H9 (cell line): ENCODE data around the gene ANO9. TPM values are rescaled to one million over a fixed set of nuclear protein-coding genes. Genes with fewer than 3 reads are reported as not detected.

Experiments used
- DNase-seq: peaks from one replicate; pipeline ENCODE4 v3.0.0-alpha.2; 2017
- H2AFZ ChIP-seq: one replicate; pipeline ENCODE4 v1.6.1; 2013; ENCODE audit warnings: mild to moderate bottlenecking, low read length, control low read depth, moderate library complexity
- H2AK5ac ChIP-seq: 2 replicates; pipeline ENCODE4 v1.6.1; 2013; ENCODE audit warnings: low read length, control low read depth, mixed read lengths; ENCODE audit not compliant: insufficient read length
- H2BK120ac ChIP-seq: one replicate; pipeline ENCODE4 v1.6.1; 2013; ENCODE audit warnings: low read depth, mild to moderate bottlenecking, low read length, control low read depth, inconsistent platforms; ENCODE audit not compliant: poor library complexity, severe bottlenecking
- H2BK12ac ChIP-seq: 2 replicates; pipeline ENCODE4 v1.6.1; 2013; ENCODE audit warnings: low read length, control low read depth, mixed read lengths, low read depth; ENCODE audit not compliant: insufficient read length
- H2BK15ac ChIP-seq: 2 replicates; pipeline ENCODE4 v1.6.1; 2013; ENCODE audit warnings: low read depth, low read length, control low read depth
- H2BK20ac ChIP-seq: one replicate; pipeline ENCODE4 v1.6.1; 2013; ENCODE audit warnings: low read depth, mild to moderate bottlenecking, low read length, control low read depth, inconsistent platforms; ENCODE audit not compliant: poor library complexity, severe bottlenecking
- H2BK5ac ChIP-seq: 2 replicates; pipeline ENCODE4 v1.6.1; 2013; ENCODE audit warnings: low read length, control low read depth, mixed read lengths; ENCODE audit not compliant: insufficient read length
- H3K14ac ChIP-seq: 2 replicates; pipeline ENCODE4 v1.6.1; 2013; ENCODE audit warnings: low read length, control low read depth; ENCODE audit not compliant: insufficient read depth
- H3K18ac ChIP-seq: 2 replicates; pipeline ENCODE4 v1.6.1; 2013; ENCODE audit warnings: low read depth, mild to moderate bottlenecking, mixed read lengths, low read length, control low read depth; ENCODE audit not compliant: insufficient read length
- H3K23ac ChIP-seq: 2 replicates; pipeline ENCODE4 v1.6.1; 2013; ENCODE audit warnings: low read length, control low read depth, mixed read lengths, low read depth; ENCODE audit not compliant: insufficient read length
- H3K23me2 ChIP-seq: 2 replicates; pipeline ENCODE4 v1.6.1; 2013; ENCODE audit warnings: low read depth, mild to moderate bottlenecking, mixed read lengths, low read length, control low read depth; ENCODE audit not compliant: insufficient read length, poor library complexity, severe bottlenecking
- H3K27ac ChIP-seq: 2 replicates; pipeline ENCODE4 v1.5.1; 2013; ENCODE audit warnings: low read length, control low read depth, mixed read lengths, low read depth; ENCODE audit not compliant: insufficient read length
- H3K27me3 ChIP-seq: 2 replicates; pipeline ENCODE4 v1.6.1; 2013; ENCODE audit warnings: low read length, control low read depth, inconsistent platforms; ENCODE audit not compliant: insufficient read depth
- H3K4ac ChIP-seq: 2 replicates; pipeline ENCODE4 v1.6.1; 2013; ENCODE audit warnings: low read depth, mild to moderate bottlenecking, control low read depth, inconsistent platforms, low read length, moderate library complexity
- H3K4me1 ChIP-seq: 2 replicates; pipeline ENCODE4 v1.6.1; 2013; ENCODE audit warnings: low read length, control low read depth, inconsistent platforms; ENCODE audit not compliant: insufficient read depth
- H3K4me2 ChIP-seq: 2 replicates; pipeline ENCODE4 v1.6.1; 2013; ENCODE audit warnings: low read length, control low read depth, mixed read lengths; ENCODE audit not compliant: insufficient read length, insufficient read depth
- H3K56ac ChIP-seq: 2 replicates; pipeline ENCODE4 v1.6.1; 2013; ENCODE audit warnings: low read depth, mild to moderate bottlenecking, mixed read lengths, low read length, control low read depth; ENCODE audit not compliant: insufficient read length
- H3K79me1 ChIP-seq: 2 replicates; pipeline ENCODE4 v1.6.1; 2013; ENCODE audit warnings: low read depth, mild to moderate bottlenecking, moderate library complexity, low read length, control low read depth, inconsistent platforms; ENCODE audit not compliant: insufficient read depth, poor library complexity, severe bottlenecking
- H3K79me2 ChIP-seq: 2 replicates; pipeline ENCODE4 v1.6.1; 2013; ENCODE audit warnings: low read length, control low read depth, inconsistent platforms; ENCODE audit not compliant: insufficient read depth
- H3K9ac ChIP-seq: 2 replicates; pipeline ENCODE4 v1.6.1; 2013; ENCODE audit warnings: low read length, control low read depth, mixed read lengths; ENCODE audit not compliant: insufficient read length; ENCODE audit errors: extremely low read depth
- H3K9me3 ChIP-seq: one replicate; pipeline ENCODE4 v1.6.1; 2013; ENCODE audit warnings: low read depth, low read length, inconsistent platforms; ENCODE audit not compliant: control insufficient read depth
- H3T11ph ChIP-seq: one replicate; pipeline ENCODE4 v1.6.1; 2013; ENCODE audit warnings: mild to moderate bottlenecking, low read length, control low read depth, inconsistent platforms
- H4K20me1 ChIP-seq: one replicate; pipeline ENCODE4 v1.6.1; 2013; ENCODE audit not compliant: control insufficient read depth, insufficient read length, insufficient read depth
- H4K5ac ChIP-seq: 2 replicates; pipeline ENCODE4 v1.6.1; 2013; ENCODE audit warnings: low read depth, mild to moderate bottlenecking, mixed read lengths, low read length, control low read depth; ENCODE audit not compliant: insufficient read length
- H4K8ac ChIP-seq: replicated peaks from 2 replicates; pipeline ENCODE4 v1.6.1; 2013; ENCODE audit warnings: low read length, control low read depth, mixed read lengths, low read depth; ENCODE audit not compliant: insufficient read length
- H4K91ac ChIP-seq: 2 replicates; pipeline ENCODE4 v1.6.1; 2013; ENCODE audit warnings: low read depth, mild to moderate bottlenecking, moderate library complexity, mixed read lengths, low read length, control low read depth; ENCODE audit not compliant: insufficient read length
- H3K27ac Mint-ChIP-seq, 3 experiments: 2 replicates in 2 of 3; 3 replicates in 1 of 3; pipeline ENCODE4 v1.8.0; 2020 to 2021; ENCODE audit warnings: mixed read lengths in 3 of 3, mild to moderate bottlenecking in 1 of 3, moderate library complexity in 1 of 3
- H3K27me3 Mint-ChIP-seq: 2 replicates; pipeline ENCODE4 v1.8.0; 2021; ENCODE audit warnings: low read depth, mild to moderate bottlenecking, moderate library complexity, mixed read lengths
- H3K36me3 Mint-ChIP-seq, 3 experiments: 2 replicates in 2 of 3; 3 replicates in 1 of 3; pipeline ENCODE4 v1.8.0; 2020 to 2021; ENCODE audit warnings: low read depth in 3 of 3, mixed read lengths in 3 of 3; ENCODE audit not compliant: insufficient read depth in 1 of 3
- H3K4me1 Mint-ChIP-seq, 2 experiments: 2 replicates each; pipeline ENCODE4 v1.8.0; 2020; ENCODE audit warnings: mixed read lengths in 2 of 2
- H3K4me3 Mint-ChIP-seq, 2 experiments: 2 replicates in 1 of 2; 3 replicates in 1 of 2; pipeline ENCODE4 v1.8.0; 2020 to 2021; ENCODE audit warnings: mild to moderate bottlenecking in 2 of 2, mixed read lengths in 2 of 2, moderate library complexity in 1 of 2
- H3K9me3 Mint-ChIP-seq, 2 experiments: 2 replicates in 1 of 2; 3 replicates in 1 of 2; pipeline ENCODE4 v1.8.0; 2020; ENCODE audit warnings: mild to moderate bottlenecking in 2 of 2, mixed read lengths in 2 of 2, moderate library complexity in 1 of 2
- CTCF ChIP-seq: fragments of 200-600 bp; sonication (generic); conservative IDR thresholded peaks from 3 replicates; pipeline ENCODE4 v1.8.0; 2021; ENCODE audit warnings: antibody characterized with exemption, mild to moderate bottlenecking
- WGBS: extraction: QIAGEN DNeasy Blood & Tissue Kit; methylation state at CpG from one replicate; pipeline ENCODE4 v1.1.7; 2013; ENCODE audit warnings: missing lambda C conversion rate, low lambda C conversion rate, mixed read lengths; ENCODE audit not compliant: insufficient read length; ENCODE audit errors: extremely low coverage; 5-methylcytosine and 5-hydroxymethylcytosine counted together
- total RNA-seq: library from RNA; stranded (reverse); gene quantifications from 2 replicates; pipeline ENCODE4 v1.2.1, GENCODE V29; 2021

ANO9 gene
- total RNA-seq, 1 experiment from 2014 or later = 13.1 TPM

GRCh38 chr11:452916-453527, 11.2 kb upstream of the ANO9 start:
- H2BK20ac ChIP-seq = no peak overlapping the region
- no peak for TF ChIP-seq CTCF
- no peak overlapping the region for H4K5ac ChIP-seq
- peaks cover 14 to 46% (median 40%) of the 10 kb centered on the region in 3 experiments; a peak in 6 of 7 replicates for H3K36me3 Mint-ChIP-seq
- H3K9me3 ChIP-seq = no peaks in the 10 kb centered on the region
- H3K4me1 Mint-ChIP-seq = peaks cover 46 to 47% of the 10 kb centered on the region in 2 experiments
- peak overlapping the region in 2 of 3 experiments; percentile 44 to 55; a peak in 1 of 7 replicates for H3K27ac Mint-ChIP-seq
- no peak overlapping the region for H3K23ac ChIP-seq
- H2BK12ac ChIP-seq = no peak overlapping the region
- H3K9me3 Mint-ChIP-seq = peaks cover 0 to 2% of the 10 kb centered on the region in 2 experiments; a peak in 2 of 5 replicates
- H3T11ph ChIP-seq = no peak overlapping the region
- no peak overlapping the region for H3K56ac ChIP-seq
- H2BK5ac ChIP-seq = no peak overlapping the region
- H4K20me1 ChIP-seq = no peaks in the 10 kb centered on the region
- no peaks in the 10 kb centered on the region for H3K27me3 Mint-ChIP-seq
- H2AK5ac ChIP-seq = no peak overlapping the region
- no peak overlapping the region for H3K18ac ChIP-seq
- DNase-seq = no peak
- no peak overlapping the region for H3K14ac ChIP-seq
- peak overlapping the region; percentile 21 to 57; a peak in 2 of 5 replicates for H3K4me3 Mint-ChIP-seq
- no peak overlapping the region for H3K4ac ChIP-seq
- no CpG with 5 or more reads among the region's 19 CpGs for WGBS
- no peak overlapping the region for H4K8ac ChIP-seq
- H2BK120ac ChIP-seq = no peak overlapping the region
- peaks cover 13% of the 10 kb centered on the region; the same call in 1 of the 2 replicates for H3K79me2 ChIP-seq
- H2BK15ac ChIP-seq = no peak overlapping the region
- no peak overlapping the region for H4K91ac ChIP-seq
- peaks cover 7% of the 10 kb centered on the region for H3K79me1 ChIP-seq
- H3K27me3 ChIP-seq = no peaks in the 10 kb centered on the region
- H3K27ac ChIP-seq = no peak overlapping the region
- no peak overlapping the region for H3K9ac ChIP-seq
- no peak overlapping the region for H2AFZ ChIP-seq
- H3K4me1 ChIP-seq = no peaks in the 10 kb centered on the region
- H3K23me2 ChIP-seq = peaks cover 7% of the 10 kb centered on the region
- no peak overlapping the region for H3K4me2 ChIP-seq
